Measurements from ENCODE around the gene RDH13. TPM values are rescaled to one million over a fixed set of nuclear protein-coding genes. Genes with fewer than 3 reads are reported as not detected.
"Not testable (repeated sequence)": the region's sequence is repeated elsewhere in the genome, so short reads cannot be mapped to it uniquely, and the experiment has no call there.

Gene RDH13
- total RNA-seq, 1 experiment from 2014 or later, result 31.1 TPM

- H3K4me2 ChIP-seq (ENCODE audit: low read length); CTCF ChIA-PET; intact Hi-C loops (cut with micrococcal nuclease); H3K9me2 ChIP-seq (ENCODE audit: insufficient read depth); BruUV-seq (replicated peaks); DNase-seq (ENCODE audit: low read depth, low spot score); H2AFZ ChIP-seq (ENCODE audit: low read depth, low read length, poor library complexity, severe bottlenecking); H3K27me3 ChIP-seq (ENCODE audit: insufficient read depth, low read length); H3K4me3 ChIP-seq (replicated peaks in 1 of 2; ENCODE audit: low read depth in 1 of 2, low read length in 2 of 2); H3K9me3 ChIP-seq (ENCODE audit: control insufficient read depth in 1 of 2, insufficient read depth in 1 of 2, low read depth in 1 of 2, low read length in 2 of 2); H4K20me1 ChIP-seq (ENCODE audit: insufficient read depth); H3K36me3 ChIP-seq (ENCODE audit: control insufficient read depth in 1 of 2, insufficient read depth in 2 of 2, low read length in 2 of 2); H3K9ac ChIP-seq (ENCODE audit: low read length); POLR2A ChIA-PET; ATAC-seq; RAD21 ChIA-PET (ENCODE audit: low non-redundant PET in 1 of 2, low total read pairs in 2 of 2, uncharacterized antibody in 2 of 2, unreplicated experiment in 2 of 2); H3K27ac ChIP-seq (ENCODE audit: low read depth, low read length); H3K4me1 ChIP-seq (ENCODE audit: control insufficient read depth in 1 of 2, insufficient read depth in 2 of 2, low read length in 2 of 2): not testable (repeated sequence)
- peaks cover 86% of the 10 kb centered on the region for H3K79me2 ChIP-seq (ENCODE audit: insufficient read depth, low read length)
Measured at GRCh38 chr19:55032976-55033643, 29.8 kb downstream of the RDH13 start.

GRCh38 chr19:55032170-55032800 is 30.7 kb downstream of the RDH13 start:
- intact Hi-C loops (cut with micrococcal nuclease), result no loop called here
- Histone ChIP-seq H3K9me3 (ENCODE audit: control insufficient read depth in 1 of 2, insufficient read depth in 1 of 2, low read depth in 1 of 2, low read length in 2 of 2) (no peaks in the 10 kb centered on the region), H3K4me1 (ENCODE audit: control insufficient read depth in 1 of 2, insufficient read depth in 2 of 2, low read length in 2 of 2) (peaks cover 0 to 11% of the 10 kb centered on the region in 2 experiments; a peak in 2 of 4 replicates), H3K9ac (ENCODE audit: low read length) (no peak overlapping the region), H3K9me2 (ENCODE audit: insufficient read depth) (no peaks in the 10 kb centered on the region), H3K79me2 (ENCODE audit: insufficient read depth, low read length) (peaks cover 87% of the 10 kb centered on the region), H3K36me3 (ENCODE audit: control insufficient read depth in 1 of 2, insufficient read depth in 2 of 2, low read length in 2 of 2) (no peaks in the 10 kb centered on the region), H4K20me1 (ENCODE audit: insufficient read depth) (peaks cover 7% of the 10 kb centered on the region; the same call in 1 of the 2 replicates), H3K27ac (ENCODE audit: low read depth, low read length) (no peak overlapping the region; the same call in 1 of the 2 replicates), H3K4me2 (ENCODE audit: low read length) (no peak overlapping the region), H3K27me3 (ENCODE audit: insufficient read depth, low read length) (no peaks in the 10 kb centered on the region), H3K4me3 (replicated peaks in 1 of 2; ENCODE audit: low read depth in 1 of 2, low read length in 2 of 2) (no peak overlapping the region), H2AFZ (ENCODE audit: low read depth, low read length, poor library complexity, severe bottlenecking) (no peak overlapping the region)
- TF ChIP-seq CBX3 (IDR thresholded peaks at IDR 0.05; ENCODE audit: low read depth) (no peak), ZFX (IDR thresholded peaks at IDR 0.05) (no peak), ZNF274 (IDR thresholded peaks at IDR 0.05; ENCODE audit: low read depth, low read length) (no peak), FOSL1 (IDR thresholded peaks at IDR 0.05; ENCODE audit: low read depth) (no peak), JUND (IDR thresholded peaks at IDR 0.05) (no peak), CTCF (IDR thresholded peaks at IDR 0.05 in 2 of 3, conservative IDR thresholded peaks at IDR 0.05 in 1 of 3; ENCODE audit: borderline replicate concordance in 1 of 3, insufficient read depth in 1 of 3, low read depth in 2 of 3, low read length in 2 of 3) (no peak), ZBTB33 (IDR thresholded peaks at IDR 0.05; ENCODE audit: extremely low read depth, insufficient replicate concordance, low read length) (no peak), RAD21 (IDR thresholded peaks at IDR 0.05; ENCODE audit: low read depth) (no peak)
- DNase-seq (ENCODE audit: low read depth, low spot score) (no peak), ATAC-seq (no peak)
- ChIA-PET RAD21 (ENCODE audit: low non-redundant PET in 1 of 2, low total read pairs in 2 of 2, uncharacterized antibody in 2 of 2, unreplicated experiment in 2 of 2) (no interaction called here), POLR2A (no interaction called here), CTCF (no interaction called here)
- no TSS peak for BruUV-seq (replicated peaks)

All from HCT116 (cell line).